HEK293T (cell line): ENCODE measurements around the gene USP32.

Source experiments
- ARNT ChIP-seq: fragments of 450-650 bp; IDR thresholded peaks from 2 replicates; pipeline ENCODE4 v1.6.1; 2017; ENCODE audit warnings: mild to moderate bottlenecking
- BHLHE40 ChIP-seq: fragments of 450-650 bp; IDR thresholded peaks from 2 replicates; pipeline ENCODE4 v1.6.1; 2016; ENCODE audit warnings: mild to moderate bottlenecking, moderate library complexity, borderline replicate concordance
- FOXK2 ChIP-seq: fragments of 450-650 bp; IDR thresholded peaks from 2 replicates; pipeline ENCODE4 v1.6.1; 2016; ENCODE audit warnings: mild to moderate bottlenecking
- NFRKB ChIP-seq: fragments of 450-650 bp; IDR thresholded peaks from 2 replicates; pipeline ENCODE4 v1.6.1; 2016; ENCODE audit warnings: mild to moderate bottlenecking, moderate library complexity
- SP1 ChIP-seq: fragments of 450-650 bp; IDR thresholded peaks from 2 replicates; pipeline ENCODE4 v1.6.1; 2017
- SUZ12 ChIP-seq: fragments of 450-650 bp; IDR thresholded peaks from 2 replicates; pipeline ENCODE4 v1.6.1; 2016; ENCODE audit warnings: mild to moderate bottlenecking
- TARDBP ChIP-seq: fragments of 450-650 bp; IDR thresholded peaks from 2 replicates; pipeline ENCODE4 v1.6.1; 2016

DNA sequence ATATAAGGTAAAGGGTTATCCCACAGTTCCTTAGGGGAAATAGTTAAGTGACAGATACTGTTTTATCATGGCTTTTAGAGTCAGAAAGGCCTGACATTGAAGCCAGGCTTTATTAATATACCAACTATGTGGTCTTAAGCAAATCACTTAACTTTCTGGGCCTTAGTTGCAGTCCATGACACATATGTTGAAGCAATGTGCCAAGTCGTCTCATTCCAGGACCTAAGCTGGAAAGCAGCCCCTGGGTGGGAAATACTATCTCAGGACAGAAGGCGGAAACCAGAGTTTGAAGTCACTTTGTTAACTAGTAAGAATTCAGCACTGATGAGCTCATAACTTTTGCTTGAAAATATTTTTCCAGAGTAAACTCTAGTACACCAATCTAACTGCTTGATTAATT is 80.0 kb downstream of the USP32 start:
- TF ChIP-seq ARNT (no peak), FOXK2 (no peak), SP1 (no peak), TARDBP (no peak), BHLHE40 (no peak), SUZ12 (no peak), NFRKB (no peak)
